Measurements from ENCODE around the gene ZNF621. TPM values are rescaled to one million over a fixed set of nuclear protein-coding genes. Genes with fewer than 3 reads are reported as not detected.

The ZNF621 gene
- polyA plus RNA-seq, 2 of the 4 experiments (the other 2 are of a cell fraction), result 6.8 to 16.1 TPM

GRCh38 chr3:40494698-40495097 lies 30.1 kb upstream of the ZNF621 start (continued):
- TF ChIP-seq HEYL (CRISPR knock-in tag; IDR thresholded peaks at IDR 0.05), result no peak

- Histone ChIP-seq H3K4me1 (no peaks in the 10 kb centered on the region), H3K9me3 (no peaks in the 10 kb centered on the region), H3K27ac (no peak overlapping the region), H3K4me2 (no peak overlapping the region), H3K4me3 (no peak overlapping the region)
- DNase-seq (ENCODE audit: low read depth in 1 of 2, low spot score in 1 of 2) (no peak), FAIRE-seq (no peak), ATAC-seq (no peak)
- CTCF ChIA-PET, result no interaction called here
- TF ChIP-seq ZNF302 (CRISPR knock-in tag; IDR thresholded peaks at IDR 0.05) (no peak), BCL3 (IDR thresholded peaks at IDR 0.05) (no peak), CHD4 (IDR thresholded peaks at IDR 0.05; ENCODE audit: borderline replicate concordance) (no peak), MYC (IDR thresholded peaks at IDR 0.05; ENCODE audit: borderline replicate concordance, low read length) (no peak), EHF (CRISPR knock-in tag; IDR thresholded peaks at IDR 0.05) (no peak), NR3C1 (IDR thresholded peaks at IDR 0.05) (no peak), SREBF2 (IDR thresholded peaks at IDR 0.05) (no peak), POLR2AphosphoS2 (conservative IDR thresholded peaks at IDR 0.05; ENCODE audit: low read length) (no peak), ZSCAN20 (CRISPR knock-in tag; IDR thresholded peaks at IDR 0.05) (no peak), CHD2 (IDR thresholded peaks at IDR 0.05; ENCODE audit: low read length, partially characterized antibody) (no peak), FOXS1 (CRISPR knock-in tag; IDR thresholded peaks at IDR 0.05) (no peak), CEBPB (IDR thresholded peaks at IDR 0.05) (no peak), BHLHE40 (IDR thresholded peaks at IDR 0.05; ENCODE audit: low read depth, low read length) (no peak)
- 86% methylated on average over 2 of the region's 2 CpGs for WGBS (ENCODE audit: missing lambda C conversion rate)
- POLR2A ChIA-PET, result no interaction called here
Observed at GRCh38 chr3:40497288-40497687, 27.5 kb upstream of the ZNF621 start.

GRCh38 chr3:40499952-40500351 lies 24.8 kb upstream of the ZNF621 start:
- WGBS (ENCODE audit: missing lambda C conversion rate), result 92% methylated on average over 1 of the region's 1 CpG
- H3K4me3 ChIP-seq, result no peak overlapping the region
- no peak for FAIRE-seq
- ChIA-PET POLR2A (no interaction called here), CTCF (interaction anchor here (0.8 kb wide), 1 partner anchor 17 kb away, joined by 3 read pairs; no protein-coding TSS in a partner anchor)
- H3K4me2 ChIP-seq, result no peak overlapping the region
- TF ChIP-seq ZC3H11A (IDR thresholded peaks at IDR 0.05) (no peak), SREBF2 (IDR thresholded peaks at IDR 0.05) (no peak), FOSL2 (IDR thresholded peaks at IDR 0.05) (no peak), FOSL2 (CRISPR knock-in tag; IDR thresholded peaks at IDR 0.05) (no peak), PBX3 (IDR thresholded peaks at IDR 0.05) (no peak), HEYL (CRISPR knock-in tag; IDR thresholded peaks at IDR 0.05) (no peak), RARB (CRISPR knock-in tag; IDR thresholded peaks at IDR 0.05) (no peak), CEBPB (IDR thresholded peaks at IDR 0.05) (no peak)
- no peak for ATAC-seq
- H3K27ac ChIP-seq, result no peak overlapping the region
- H3K4me1 ChIP-seq, result peaks cover 7% of the 10 kb centered on the region; the same call in 2 of the 3 replicates
- no peaks in the 10 kb centered on the region for H3K9me3 ChIP-seq
- no peak for DNase-seq (ENCODE audit: low read depth in 1 of 2, low spot score in 1 of 2)

- ChIA-PET POLR2A (no interaction called here), CTCF (no interaction called here)
- Histone ChIP-seq H3K4me2 (no peak overlapping the region), H3K9me3 (no peaks in the 10 kb centered on the region), H3K27ac (no peak overlapping the region), H3K4me3 (no peak overlapping the region), H3K4me1 (peaks cover 13% of the 10 kb centered on the region; the same call in 2 of the 3 replicates)
- ATAC-seq, result no peak
- no peak for FAIRE-seq
- WGBS (ENCODE audit: missing lambda C conversion rate), result 63% methylated on average over 2 of the region's 2 CpGs
- TF ChIP-seq NR3C1 (IDR thresholded peaks at IDR 0.05), result no peak
- no peak for TF ChIP-seq RARB (CRISPR knock-in tag; IDR thresholded peaks at IDR 0.05)
- no peak for TF ChIP-seq KDM1A (IDR thresholded peaks at IDR 0.05; ENCODE audit: low read depth)
- no peak for TF ChIP-seq CBX8 (IDR thresholded peaks at IDR 0.05)
- no peak for TF ChIP-seq ZFP36 (IDR thresholded peaks at IDR 0.05; ENCODE audit: borderline replicate concordance, partially characterized antibody)
- no peak for TF ChIP-seq ATOH8 (CRISPR knock-in tag; IDR thresholded peaks at IDR 0.05; ENCODE audit: low read depth)
- no peak for TF ChIP-seq SREBF2 (IDR thresholded peaks at IDR 0.05)
- no peak for TF ChIP-seq JUNB (IDR thresholded peaks at IDR 0.05)
- TF ChIP-seq NPAS2 (CRISPR knock-in tag; IDR thresholded peaks at IDR 0.05; ENCODE audit: borderline replicate concordance), result no peak
- TF ChIP-seq CTCF (IDR thresholded peaks at IDR 0.05), result no peak
- no peak for TF ChIP-seq E2F6 (IDR thresholded peaks at IDR 0.05; ENCODE audit: borderline replicate concordance, low read depth)
- no peak for TF ChIP-seq CHD2 (IDR thresholded peaks at IDR 0.05; ENCODE audit: low read length, partially characterized antibody)
- DNase-seq (ENCODE audit: low read depth in 1 of 2, low spot score in 1 of 2), result no peak
Observed at GRCh38 chr3:40502034-40502433, 22.7 kb upstream of the ZNF621 start.
